Stomach smooth muscle (tissue), 2 donors: ENCODE measurements around the gene ARID1B.

Experiments used
- H3K27ac ChIP-seq: one replicate; pipeline ENCODE4 v1.7.0; 2013; ENCODE audit warnings: mild to moderate bottlenecking, low read length, inconsistent platforms
- H3K27me3 ChIP-seq, 2 donors: one replicate each; pipeline ENCODE4 v1.7.0; 2013; ENCODE audit warnings: low read length in 2 of 2; ENCODE audit not compliant: insufficient read depth in 2 of 2, control insufficient read depth in 1 of 2
- H3K36me3 ChIP-seq, 2 donors: one replicate each; pipeline ENCODE4 v1.7.0; 2013; ENCODE audit warnings: low read length in 2 of 2; ENCODE audit not compliant: control insufficient read depth in 2 of 2, insufficient read depth in 2 of 2
- H3K4me1 ChIP-seq: one replicate; pipeline ENCODE4 v1.7.0; 2013; ENCODE audit warnings: low read length; ENCODE audit not compliant: control insufficient read depth, insufficient read depth
- H3K4me3 ChIP-seq, 2 donors: one replicate each; pipeline ENCODE4 v1.7.0; 2013; ENCODE audit warnings: low read length in 2 of 2
- H3K9ac ChIP-seq, 2 donors: one replicate each; pipeline ENCODE4 v1.7.0; 2013; ENCODE audit warnings: low read length in 2 of 2, mild to moderate bottlenecking in 1 of 2
- H3K9me3 ChIP-seq, 2 donors: one replicate each; pipeline ENCODE4 v1.7.0; 2013; ENCODE audit warnings: low read length in 2 of 2; ENCODE audit not compliant: control insufficient read depth in 2 of 2
- donor health status: healthy.
- donor health status: Pancreatic carcinoma.

Gene ARID1B

DNA sequence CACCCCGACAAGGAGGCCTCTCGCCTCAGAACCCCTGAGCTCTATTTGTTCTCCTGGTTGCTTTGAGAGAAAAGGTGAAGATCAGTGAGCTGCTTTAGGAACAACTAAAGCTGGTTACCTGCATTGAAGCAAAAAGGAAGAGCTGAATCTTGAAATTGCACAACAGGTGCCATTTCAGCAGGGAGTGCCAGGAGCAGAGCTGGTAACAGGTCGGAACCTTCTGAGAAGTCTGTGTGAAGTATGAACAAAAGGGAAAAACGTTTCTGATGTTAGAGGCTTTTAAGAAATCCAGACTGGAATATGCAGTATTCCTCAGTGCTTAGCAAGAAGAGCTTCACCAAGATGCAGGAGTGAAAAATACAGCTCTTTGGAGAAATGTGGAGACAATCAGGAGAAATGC lies 382.2 kb downstream of the ARID1B start:
- H3K4me3 ChIP-seq = no peak overlapping the region
- no peak overlapping the region for H3K9ac ChIP-seq
- H3K9me3 ChIP-seq = no peaks in the 10 kb centered on the region
- H3K36me3 ChIP-seq = peaks cover 0 to 9% of the 10 kb centered on the region in 2 donors
- no peaks in the 10 kb centered on the region for H3K27me3 ChIP-seq
- H3K4me1 ChIP-seq = peaks cover 3% of the 10 kb centered on the region
- H3K27ac ChIP-seq = no peak overlapping the region

GRCh38 chr6:157161912-157162311 lies 384.7 kb downstream of the ARID1B start:
- no peak overlapping the region for H3K27ac ChIP-seq
- H3K36me3 ChIP-seq = peaks cover 6 to 8% of the 10 kb centered on the region in 2 donors
- H3K9me3 ChIP-seq = no peaks in the 10 kb centered on the region
- H3K9ac ChIP-seq = no peak overlapping the region
- no peak overlapping the region for H3K4me3 ChIP-seq
- H3K4me1 ChIP-seq = peaks cover under 1% of the 10 kb centered on the region
- no peaks in the 10 kb centered on the region for H3K27me3 ChIP-seq

GRCh38 chr6:157162766-157163433 lies 385.7 kb downstream of the ARID1B start:
- Histone ChIP-seq H3K9me3 (no peaks in the 10 kb centered on the region), H3K27ac (no peak overlapping the region), H3K4me1 (no peaks in the 10 kb centered on the region), H3K27me3 (no peaks in the 10 kb centered on the region), H3K4me3 (no peak overlapping the region), H3K9ac (no peak overlapping the region), H3K36me3 (peaks cover 9 to 13% of the 10 kb centered on the region in 2 donors)

- Histone ChIP-seq H3K27ac (no peak overlapping the region), H3K9ac (no peak overlapping the region), H3K9me3 (no peaks in the 10 kb centered on the region)
Observed at GRCh38 chr6:157163434-157164159, 386.4 kb downstream of the ARID1B start.

GRCh38 chr6:157164972-157165371 lies 387.8 kb downstream of the ARID1B start:
- Histone ChIP-seq H3K27me3 (no peaks in the 10 kb centered on the region), H3K36me3 (peaks cover 14% of the 10 kb centered on the region in 2 donors), H3K27ac (no peak overlapping the region), H3K4me3 (no peak overlapping the region), H3K4me1 (peaks cover 10% of the 10 kb centered on the region), H3K9ac (no peak overlapping the region), H3K9me3 (no peaks in the 10 kb centered on the region)

More at GRCh38 chr6:157163434-157164159, 386.4 kb downstream of the ARID1B start:
- Histone ChIP-seq H3K4me1 (no peaks in the 10 kb centered on the region), H3K36me3 (peaks cover 14% of the 10 kb centered on the region in 2 donors), H3K27me3 (no peaks in the 10 kb centered on the region), H3K4me3 (no peak overlapping the region)

DNA sequence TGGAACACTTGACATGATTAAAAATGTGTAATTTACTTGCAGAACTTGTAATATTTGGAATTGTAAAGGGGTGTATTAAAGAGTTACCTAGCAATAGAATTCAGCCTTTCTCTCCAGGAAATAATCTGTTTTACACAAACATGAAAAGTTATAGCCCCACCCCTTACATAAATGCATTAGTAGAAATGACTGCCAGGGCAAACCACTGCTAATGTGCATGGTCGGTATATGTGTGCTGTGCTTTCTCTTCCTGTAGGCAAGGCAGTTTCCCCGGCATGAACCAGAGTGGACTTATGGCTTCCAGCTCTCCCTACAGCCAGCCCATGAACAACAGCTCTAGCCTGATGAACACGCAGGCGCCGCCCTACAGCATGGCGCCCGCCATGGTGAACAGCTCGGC lies 389.6 kb downstream of the ARID1B start:
- peaks cover 14% of the 10 kb centered on the region in 2 donors for H3K36me3 ChIP-seq
- no peak overlapping the region for H3K27ac ChIP-seq
- peaks cover 15% of the 10 kb centered on the region for H3K4me1 ChIP-seq
- H3K4me3 ChIP-seq = no peak overlapping the region
- no peaks in the 10 kb centered on the region for H3K27me3 ChIP-seq
- no peaks in the 10 kb centered on the region for H3K9me3 ChIP-seq
- H3K9ac ChIP-seq = no peak overlapping the region

DNA sequence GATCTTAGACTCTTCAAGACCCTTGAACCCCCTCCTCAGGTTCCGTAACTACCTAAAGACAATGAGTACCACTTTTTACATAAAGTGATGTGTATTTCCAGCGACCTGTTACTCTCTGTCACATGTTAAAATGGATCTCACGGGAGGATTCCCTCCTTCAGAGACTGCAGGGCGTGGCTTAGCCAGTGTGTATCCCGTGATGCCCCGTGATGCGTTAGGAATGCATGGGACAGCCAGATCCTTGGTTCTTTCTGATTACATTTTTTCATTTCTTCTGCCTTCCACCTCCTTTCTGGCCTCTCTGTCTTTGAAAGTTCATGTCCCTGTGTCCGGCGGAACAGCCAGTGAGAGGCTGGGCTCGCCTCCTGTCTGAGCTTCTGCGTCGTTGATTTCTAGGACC lies 390.7 kb downstream of the ARID1B start:
- H3K9me3 ChIP-seq = no peaks in the 10 kb centered on the region
- H3K4me3 ChIP-seq = no peak overlapping the region
- peaks cover 21% of the 10 kb centered on the region for H3K4me1 ChIP-seq
- no peak overlapping the region for H3K9ac ChIP-seq
- H3K36me3 ChIP-seq = peaks cover 14% of the 10 kb centered on the region in 2 donors
- no peaks in the 10 kb centered on the region for H3K27me3 ChIP-seq
- H3K27ac ChIP-seq = no peak overlapping the region

DNA sequence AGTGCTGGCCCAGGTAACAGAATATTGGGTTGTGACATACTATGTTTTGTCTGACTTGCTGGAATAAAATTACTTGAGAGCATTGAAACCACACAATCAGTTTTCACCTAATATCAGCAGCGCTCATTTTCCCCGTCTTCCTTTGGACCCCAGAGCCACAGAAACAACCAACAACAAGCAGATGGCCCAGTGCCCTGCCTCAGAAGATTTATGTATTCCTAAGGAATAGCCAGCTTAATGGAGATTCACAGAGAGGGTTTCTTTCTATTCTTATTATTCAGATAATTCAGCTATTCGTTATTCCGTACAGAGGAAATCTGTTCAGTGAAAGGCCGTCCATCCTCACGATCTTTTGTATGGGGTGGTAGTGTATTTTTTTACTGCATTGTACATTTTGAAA lies 391.3 kb downstream of the ARID1B start:
- H3K27me3 ChIP-seq = no peaks in the 10 kb centered on the region
- peaks cover 14% of the 10 kb centered on the region in 2 donors for H3K36me3 ChIP-seq
- H3K9ac ChIP-seq = no peak overlapping the region
- peaks cover 22% of the 10 kb centered on the region for H3K4me1 ChIP-seq
- no peak overlapping the region for H3K27ac ChIP-seq
- no peaks in the 10 kb centered on the region for H3K9me3 ChIP-seq
- H3K4me3 ChIP-seq = no peak overlapping the region

DNA sequence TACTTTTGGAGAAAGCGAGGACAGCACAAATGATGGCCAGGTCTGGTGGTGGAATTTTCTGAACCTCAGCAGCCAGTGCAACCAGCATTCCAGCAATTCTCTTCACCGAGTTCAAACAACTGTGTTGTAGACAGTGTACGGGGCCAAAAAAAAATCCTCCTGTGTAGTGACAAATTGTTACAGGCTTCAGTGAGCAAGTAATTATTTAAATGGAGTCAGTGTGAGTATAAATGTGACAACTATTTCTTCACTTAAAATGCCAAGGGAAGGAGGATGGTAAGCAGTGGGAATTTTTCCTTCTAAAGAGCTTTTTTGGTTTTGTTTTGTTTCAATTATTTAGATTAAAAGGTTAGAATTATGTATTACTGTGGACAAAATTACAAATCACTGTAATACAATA lies 392.0 kb downstream of the ARID1B start:
- no peak overlapping the region for H3K9ac ChIP-seq
- H3K27ac ChIP-seq = no peak overlapping the region
- no peak overlapping the region for H3K4me3 ChIP-seq
- H3K36me3 ChIP-seq = peaks cover 14 to 19% of the 10 kb centered on the region in 2 donors
- H3K27me3 ChIP-seq = no peaks in the 10 kb centered on the region
- no peaks in the 10 kb centered on the region for H3K9me3 ChIP-seq
- peaks cover 22% of the 10 kb centered on the region for H3K4me1 ChIP-seq

DNA sequence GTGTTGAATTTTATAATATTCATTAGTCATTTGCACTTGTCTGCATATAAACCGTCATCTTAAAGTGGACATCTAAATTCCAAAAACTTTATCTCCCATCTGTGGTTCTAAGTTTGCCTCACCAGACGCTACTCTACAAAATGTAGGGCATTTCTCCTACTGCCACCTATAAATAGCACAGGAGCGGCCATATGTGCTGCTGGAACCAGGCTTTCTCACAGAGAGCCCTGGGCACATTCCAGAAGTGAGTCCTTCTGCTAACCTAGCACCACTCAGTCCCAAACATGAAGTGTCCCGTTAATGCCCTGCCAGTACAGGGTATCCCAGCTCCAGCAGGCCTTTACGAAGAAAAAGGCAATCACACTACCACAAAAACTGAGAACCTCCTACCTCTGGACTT lies 392.5 kb downstream of the ARID1B start:
- Histone ChIP-seq H3K27ac (peak overlapping the region; percentile 18), H3K9ac (no peak overlapping the region), H3K4me3 (no peak overlapping the region), H3K36me3 (peaks cover 13 to 17% of the 10 kb centered on the region in 2 donors), H3K9me3 (no peaks in the 10 kb centered on the region), H3K27me3 (no peaks in the 10 kb centered on the region), H3K4me1 (peaks cover 22% of the 10 kb centered on the region)

DNA sequence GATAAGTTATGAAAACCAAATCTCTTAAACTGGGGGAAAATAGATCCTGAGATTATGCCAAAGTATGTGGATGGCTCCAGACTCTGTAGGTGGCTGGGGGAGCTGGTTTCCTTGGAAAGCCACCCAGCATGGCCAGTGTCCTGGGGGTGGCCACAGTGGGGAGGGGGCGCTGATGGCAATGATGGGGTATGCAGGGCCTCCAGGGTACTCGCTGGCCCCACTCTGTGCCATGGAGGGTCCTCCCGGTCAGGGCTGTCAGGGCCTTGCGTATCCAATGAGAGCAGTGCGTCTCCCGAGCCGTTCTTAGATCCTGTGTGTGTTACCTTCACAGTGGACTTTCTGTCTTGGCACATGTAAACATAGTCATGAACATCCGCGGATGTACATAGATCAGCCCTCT lies 393.4 kb downstream of the ARID1B start:
- H3K27ac ChIP-seq = no peak overlapping the region
- H3K4me1 ChIP-seq = peaks cover 22% of the 10 kb centered on the region
- no peak overlapping the region for H3K4me3 ChIP-seq
- no peaks in the 10 kb centered on the region for H3K27me3 ChIP-seq
- no peak overlapping the region for H3K9ac ChIP-seq
- no peaks in the 10 kb centered on the region for H3K9me3 ChIP-seq
- peaks cover 9 to 17% of the 10 kb centered on the region in 2 donors for H3K36me3 ChIP-seq
